OCI-LY1 (cell line): ENCODE data around the gene ATP13A5.

Experiments
- H2AFZ ChIP-seq: fragments of 200-600 bp; sonication (generic), shearing (Covaris generic); 2 replicates; pipeline ENCODE4 v1.6.0; 2014; ENCODE audit warnings: antibody characterized with exemption, mild to moderate bottlenecking, low read length
- H3F3A ChIP-seq: fragments of 200-600 bp; sonication (generic), shearing (Covaris generic); 2 replicates; pipeline ENCODE4 v1.6.0; 2014; ENCODE audit warnings: mild to moderate bottlenecking, antibody characterized with exemption, low read length, moderate library complexity; ENCODE audit not compliant: insufficient read depth
- H3K27ac ChIP-seq: fragments of 200-600 bp; sonication (generic); 2 replicates; pipeline ENCODE4 v1.5.1; 2014; ENCODE audit warnings: low read length, mixed run types, mild to moderate bottlenecking, low read depth; ENCODE audit not compliant: poor library complexity, severe bottlenecking
- H3K27me3 ChIP-seq: fragments of 200-600 bp; sonication (generic); 2 replicates; pipeline ENCODE4 v1.6.0; 2014; ENCODE audit warnings: antibody characterized with exemption, mild to moderate bottlenecking, low read length, moderate library complexity; ENCODE audit not compliant: insufficient read depth
- H3K36me3 ChIP-seq: fragments of 200-600 bp; sonication (generic); 2 replicates; pipeline ENCODE4 v1.6.1; 2014; ENCODE audit warnings: mild to moderate bottlenecking, antibody characterized with exemption, low read length, moderate library complexity, mixed read lengths; ENCODE audit not compliant: insufficient read depth
- H3K4me1 ChIP-seq: fragments of 200-600 bp; sonication (generic); 2 replicates; pipeline ENCODE4 v1.5.1; 2014; ENCODE audit warnings: mild to moderate bottlenecking, low read length, moderate library complexity; ENCODE audit not compliant: insufficient read depth, severe bottlenecking
- H3K4me2 ChIP-seq: fragments of 200-600 bp; sonication (generic), shearing (Covaris generic); 2 replicates; pipeline ENCODE4 v1.6.1; 2014; ENCODE audit warnings: low read length
- H3K4me3 ChIP-seq: fragments of 200-600 bp; sonication (generic); 2 replicates; pipeline ENCODE4 v1.5.1; 2014; ENCODE audit warnings: low read length, low read depth, mild to moderate bottlenecking, mixed read lengths; ENCODE audit not compliant: poor library complexity, severe bottlenecking
- H3K79me2 ChIP-seq: fragments of 200-600 bp; shearing (Covaris generic); 2 replicates; pipeline ENCODE4 v1.6.1; 2016; ENCODE audit warnings: mixed run types, low read length, mixed read lengths; ENCODE audit not compliant: insufficient read depth
- H3K9ac ChIP-seq: fragments of 200-600 bp; sonication (generic), shearing (Covaris generic); 2 replicates; pipeline ENCODE4 v1.6.1; 2014; ENCODE audit warnings: mild to moderate bottlenecking, low read length, mixed read lengths
- H3K9me2 ChIP-seq: fragments of 200-600 bp; sonication (generic), shearing (Covaris generic); 2 replicates; pipeline ENCODE4 v1.6.1; 2014; ENCODE audit warnings: low read depth, mild to moderate bottlenecking, low read length, mixed read lengths
- H3K9me3 ChIP-seq: fragments of 200-600 bp; shearing (Covaris generic); 2 replicates; pipeline ENCODE4 v1.6.1; 2014; ENCODE audit warnings: low read length, mixed read lengths
- H4K20me1 ChIP-seq: fragments of 200-600 bp; sonication (generic), shearing (Covaris generic); 2 replicates; pipeline ENCODE4 v1.6.0; 2016; ENCODE audit warnings: mild to moderate bottlenecking, low read length; ENCODE audit not compliant: insufficient read depth
- EZH2 ChIP-seq: fragments of 200-600 bp; sonication (generic), shearing (Covaris generic); IDR thresholded peaks from 2 replicates; pipeline ENCODE4 v1.8.0; 2017; ENCODE audit warnings: borderline replicate concordance, mixed run types, mild to moderate bottlenecking, antibody characterized with exemption, low read length, moderate library complexity, mixed read lengths
- TF ChIP-seq, protein P1 (sequence below): fragments of 200-600 bp; sonication (generic), shearing (Covaris generic); IDR thresholded peaks from 2 replicates; pipeline ENCODE4 v1.5.1; 2017; ENCODE audit warnings: mild to moderate bottlenecking, antibody characterized with exemption, low read length, moderate library complexity, mixed read lengths

ATP13A5 gene

DNA sequence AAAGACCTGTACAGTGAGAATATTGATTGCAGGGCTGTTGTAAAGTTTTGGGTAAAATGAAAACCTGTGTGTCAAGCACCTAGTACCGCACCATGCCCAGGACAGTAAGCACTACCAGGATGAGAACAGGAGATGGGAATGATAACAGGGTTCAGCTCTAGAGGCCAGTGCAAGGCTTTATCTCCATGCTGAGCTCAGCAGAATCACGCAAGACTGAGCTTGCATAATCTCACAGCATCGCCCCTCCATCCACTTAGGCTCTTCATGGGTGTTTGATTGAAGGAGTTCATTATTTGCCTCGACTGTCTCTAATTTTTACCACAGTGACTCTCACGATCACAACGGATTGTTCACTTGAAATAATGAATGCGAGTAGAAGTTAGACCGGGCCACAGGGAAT is 2.9 kb downstream of the ATP13A5 start:
- Histone ChIP-seq H3K36me3 (no peaks in the 10 kb centered on the region), H3K4me2 (no peak overlapping the region), H3K27ac (no peak overlapping the region), H3K4me3 (no peak overlapping the region), H3K9ac (no peak overlapping the region), H3K79me2 (no peaks in the 10 kb centered on the region), H3K27me3 (no peaks in the 10 kb centered on the region), H2AFZ (no peak overlapping the region), H4K20me1 (no peaks in the 10 kb centered on the region), H3F3A (no peaks in the 10 kb centered on the region), H3K9me3 (no peaks in the 10 kb centered on the region), H3K9me2 (no peaks in the 10 kb centered on the region), H3K4me1 (no peaks in the 10 kb centered on the region)
- TF ChIP-seq, protein P1, sequence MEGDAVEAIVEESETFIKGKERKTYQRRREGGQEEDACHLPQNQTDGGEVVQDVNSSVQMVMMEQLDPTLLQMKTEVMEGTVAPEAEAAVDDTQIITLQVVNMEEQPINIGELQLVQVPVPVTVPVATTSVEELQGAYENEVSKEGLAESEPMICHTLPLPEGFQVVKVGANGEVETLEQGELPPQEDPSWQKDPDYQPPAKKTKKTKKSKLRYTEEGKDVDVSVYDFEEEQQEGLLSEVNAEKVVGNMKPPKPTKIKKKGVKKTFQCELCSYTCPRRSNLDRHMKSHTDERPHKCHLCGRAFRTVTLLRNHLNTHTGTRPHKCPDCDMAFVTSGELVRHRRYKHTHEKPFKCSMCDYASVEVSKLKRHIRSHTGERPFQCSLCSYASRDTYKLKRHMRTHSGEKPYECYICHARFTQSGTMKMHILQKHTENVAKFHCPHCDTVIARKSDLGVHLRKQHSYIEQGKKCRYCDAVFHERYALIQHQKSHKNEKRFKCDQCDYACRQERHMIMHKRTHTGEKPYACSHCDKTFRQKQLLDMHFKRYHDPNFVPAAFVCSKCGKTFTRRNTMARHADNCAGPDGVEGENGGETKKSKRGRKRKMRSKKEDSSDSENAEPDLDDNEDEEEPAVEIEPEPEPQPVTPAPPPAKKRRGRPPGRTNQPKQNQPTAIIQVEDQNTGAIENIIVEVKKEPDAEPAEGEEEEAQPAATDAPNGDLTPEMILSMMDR = no peak
- no peak for TF ChIP-seq EZH2

- no peak overlapping the region for H3K4me2 ChIP-seq
- no peaks in the 10 kb centered on the region for H3K27me3 ChIP-seq
- no peak for TF ChIP-seq EZH2
- TF ChIP-seq, protein P1 = no peak
- no peak overlapping the region for H2AFZ ChIP-seq
- no peaks in the 10 kb centered on the region for H3F3A ChIP-seq
- H3K4me3 ChIP-seq = no peak overlapping the region
- H3K79me2 ChIP-seq = no peaks in the 10 kb centered on the region
- H3K36me3 ChIP-seq = no peaks in the 10 kb centered on the region
- H3K9me2 ChIP-seq = no peaks in the 10 kb centered on the region
- no peaks in the 10 kb centered on the region for H3K4me1 ChIP-seq
- H3K9me3 ChIP-seq = no peaks in the 10 kb centered on the region
- H4K20me1 ChIP-seq = no peaks in the 10 kb centered on the region
- no peak overlapping the region for H3K27ac ChIP-seq
- H3K9ac ChIP-seq = no peak overlapping the region
Measured at GRCh38 chr3:193372783-193373182, 5.8 kb downstream of the ATP13A5 start.

DNA sequence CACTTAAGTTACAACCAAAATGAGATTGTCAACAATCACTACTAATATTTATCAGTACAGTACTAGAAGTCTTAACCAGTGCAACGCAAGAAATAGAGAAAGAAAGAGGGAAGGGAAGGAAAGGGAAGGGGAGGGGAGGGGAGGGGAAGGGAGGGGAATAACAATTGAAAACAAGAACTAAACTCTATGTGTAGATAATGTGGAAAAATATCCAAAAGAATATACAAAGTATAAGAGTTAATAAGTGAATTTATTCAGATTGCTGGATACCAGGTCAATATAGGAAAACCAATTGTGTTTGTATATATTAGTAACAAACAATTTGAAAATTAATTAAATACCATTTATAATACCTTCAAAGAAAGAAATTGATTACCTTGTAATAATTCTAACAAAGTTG is 10.7 kb downstream of the ATP13A5 start:
- H3K36me3 ChIP-seq = no peaks in the 10 kb centered on the region
- H3K4me1 ChIP-seq = no peaks in the 10 kb centered on the region
- no peak overlapping the region for H3K27ac ChIP-seq
- TF ChIP-seq EZH2 = no peak
- TF ChIP-seq, protein P1 = no peak
- no peaks in the 10 kb centered on the region for H3K27me3 ChIP-seq
- H3F3A ChIP-seq = no peaks in the 10 kb centered on the region
- H3K79me2 ChIP-seq = no peaks in the 10 kb centered on the region
- H3K9me3 ChIP-seq = no peaks in the 10 kb centered on the region
- H3K9ac ChIP-seq = no peak overlapping the region
- no peak overlapping the region for H3K4me3 ChIP-seq
- H3K9me2 ChIP-seq = no peaks in the 10 kb centered on the region
- no peak overlapping the region for H2AFZ ChIP-seq
- no peaks in the 10 kb centered on the region for H4K20me1 ChIP-seq
- H3K4me2 ChIP-seq = no peak overlapping the region
